B cell (primary cell): ENCODE results near the gene C10orf105. TPM values are rescaled to one million over a fixed set of nuclear protein-coding genes. Genes with fewer than 3 reads are reported as not detected.
A peak's percentile ranks its signal among the peaks of the same experiment; 100 is the strongest.

Experiments used
- ATAC-seq: fragments of 200-7000 bp; cut with Tn5 transposase; one replicate; pipeline ENCODE4 v1.10.0; 2021; ENCODE audit warnings: low read depth, mild to moderate bottlenecking, moderate number of reproducible peaks, moderate library complexity
- CTCF ChIA-PET: fragments of 350-600 bp; sonication (Branson Sonifier 250); formaldehyde crosslinking; loops from one replicate; lab custom pipeline; 2021; ENCODE audit warnings: antibody characterized with exemption, inconsistent platforms; lab: Charles Lee
- POLR2A ChIA-PET: fragments of 350-600 bp; sonication (Branson Sonifier 250); formaldehyde crosslinking; loops from one replicate; lab custom pipeline; 2021; ENCODE audit warnings: antibody characterized with exemption; lab: Charles Lee
- DNase-seq: peaks from one replicate; pipeline ENCODE4 v3.0.0; 2013
- H2AFZ ChIP-seq: 2 replicates; pipeline ENCODE4 v1.6.1; 2012; ENCODE audit warnings: mild to moderate bottlenecking, low read depth, low read length; ENCODE audit not compliant: insufficient read depth, poor library complexity, severe bottlenecking
- H3K27ac ChIP-seq, 2 donors: 1 replicate in 1 of 2; 2 replicates in 1 of 2; pipeline ENCODE4 v1.5.1; 2012 to 2013; ENCODE audit warnings: low read length in 2 of 2, mild to moderate bottlenecking in 2 of 2, moderate library complexity in 1 of 2
- H3K27me3 ChIP-seq, 4 experiments: fragments of 200-600 bp in 1 of 4; sonication (generic) in 1 of 4; replicated peaks in 1 of 4; 1 replicate in 2 of 4; 2 replicates in 2 of 4; pipeline versions ENCODE4 v1.6.1 to v1.7.0; 2013 to 2016; ENCODE audit warnings: low read length in 3 of 4, mild to moderate bottlenecking in 2 of 4, mixed read lengths in 1 of 4, moderate library complexity in 1 of 4; ENCODE audit not compliant: insufficient read depth in 4 of 4, control insufficient read depth in 3 of 4; ENCODE audit errors: control extremely low read depth in 1 of 4
- H3K36me3 ChIP-seq, 2 experiments: replicated peaks in 1 of 2; 1 replicate in 1 of 2; 2 replicates in 1 of 2; pipeline versions ENCODE4 v1.6.1 to v1.7.1; 2013; ENCODE audit warnings: low read length in 1 of 2; ENCODE audit not compliant: insufficient read depth in 2 of 2, control insufficient read depth in 1 of 2; ENCODE audit errors: control extremely low read depth in 1 of 2, extremely low read depth in 1 of 2
- H3K4me1 ChIP-seq, 2 donors: fragments of 200-600 bp in 1 of 2; sonication (generic) in 1 of 2; 1 replicate in 1 of 2; 2 replicates in 1 of 2; pipeline versions ENCODE4 v1.5.1 to v1.6.1; 2013 to 2017; ENCODE audit warnings: low read length in 2 of 2; ENCODE audit not compliant: control insufficient read depth in 2 of 2, insufficient read depth in 2 of 2
- H3K4me2 ChIP-seq: replicated peaks from 2 replicates; pipeline ENCODE3; 2012; ENCODE audit warnings: mild to moderate bottlenecking, low read depth, low read length; ENCODE audit not compliant: poor library complexity, severe bottlenecking
- H3K4me3 ChIP-seq, 5 experiments: fragments of 200-600 bp in 1 of 5; sonication (generic) in 1 of 5; 1 replicate in 3 of 5; 2 replicates in 2 of 5; pipeline versions ENCODE4 v1.5.1 to v1.7.0; 2011 to 2016; ENCODE audit warnings: low read length in 4 of 5, mild to moderate bottlenecking in 4 of 5, low read depth in 2 of 5, control low read depth in 1 of 5, moderate library complexity in 1 of 5; ENCODE audit not compliant: insufficient read depth in 1 of 5; ENCODE audit errors: control extremely low read depth in 1 of 5, extremely low read depth in 1 of 5
- H3K79me2 ChIP-seq: fragments of 200-600 bp; sonication (generic); one replicate; pipeline ENCODE4 v1.6.0; 2016; ENCODE audit warnings: low read length; ENCODE audit not compliant: control insufficient read depth, insufficient read depth
- H3K9ac ChIP-seq: fragments of 200-600 bp; sonication (generic); 2 replicates; pipeline ENCODE4 v1.6.1; 2017; ENCODE audit warnings: mild to moderate bottlenecking, low read length, moderate library complexity
- H3K9me3 ChIP-seq, 3 donors: one replicate each; pipeline versions ENCODE4 v1.6.1 to v1.7.1; 2013; ENCODE audit warnings: low read length in 2 of 3; ENCODE audit not compliant: control insufficient read depth in 2 of 3, insufficient read depth in 1 of 3; ENCODE audit errors: control extremely low read depth in 1 of 3
- H4K20me1 ChIP-seq: 2 replicates; pipeline ENCODE4 v1.6.0; 2012; ENCODE audit warnings: mild to moderate bottlenecking, low read length; ENCODE audit not compliant: insufficient read depth, control insufficient read depth, poor library complexity, severe bottlenecking
- H3K27ac Mint-ChIP-seq: one replicate; pipeline ENCODE4 v1.8.0; 2021; ENCODE audit warnings: mixed read lengths
- H3K27me3 Mint-ChIP-seq: one replicate; pipeline ENCODE4 v1.8.0; 2021; ENCODE audit warnings: mixed read lengths
- H3K4me1 Mint-ChIP-seq: one replicate; pipeline ENCODE4 v1.8.0; 2021; ENCODE audit warnings: mixed read lengths
- H3K4me3 Mint-ChIP-seq: one replicate; pipeline ENCODE4 v1.8.0; 2021; ENCODE audit warnings: mixed read lengths
- H3K9me3 Mint-ChIP-seq: one replicate; pipeline ENCODE4 v1.8.0; 2022; ENCODE audit warnings: mixed read lengths; ENCODE audit not compliant: insufficient read depth
- CTCF ChIP-seq: fragments of 200-600 bp; IDR thresholded peaks from one replicate; pipeline ENCODE4 v1.8.0; 2022; ENCODE audit warnings: antibody characterized with exemption, mild to moderate bottlenecking
- EZH2 ChIP-seq: IDR thresholded peaks from 2 replicates; pipeline ENCODE4 v1.6.1; 2012; ENCODE audit warnings: borderline replicate concordance, low read depth, mild to moderate bottlenecking, moderate library complexity, low read length; ENCODE audit not compliant: insufficient read depth, poor library complexity, severe bottlenecking
- WGBS: methylation state at CpG from one replicate; pipeline ENCODE4 v1.1.5; 2013; ENCODE audit warnings: missing lambda C conversion rate; ENCODE audit not compliant: insufficient coverage; 5-methylcytosine and 5-hydroxymethylcytosine counted together
- intact Hi-C: fragments of 100-400 bp; cut with micrococcal nuclease; formaldehyde crosslinking; loops from one replicate; pipeline ENCODE4 v1.10.0; 2022
- polyA plus RNA-seq: library from polyadenylated mRNA; depleted of rRNA; stranded (reverse); fragments of >200 nt; gene quantifications from 2 replicates; pipeline ENCODE4 v1.2.3, GENCODE V29; 2012
- total RNA-seq, 2 donors: library from RNA; stranded (reverse); fragments of 120-200 nt in 1 of 2; gene quantifications; 1 replicate in 1 of 2; 2 replicates in 1 of 2; pipeline versions ENCODE4 v1.2.3 to v1.2.4, GENCODE V29; 2013 to 2022

Gene C10orf105
- total and polyA plus RNA-seq, 2 donors (not counting 1 experiment from before 2014, with no cell fraction given) = 0.03 TPM; not detected in 1

GRCh38 chr10:71727105-71727737, 7.6 kb upstream of the C10orf105 start:
- Histone ChIP-seq H3K36me3 (no peaks in the 10 kb centered on the region), H2AFZ (peak overlapping the region; percentile 47), H3K9ac (peak overlapping the region; percentile 30), H3K4me3 (peak overlapping the region in 3 of 5 experiments; percentile 13 to 36 (median 22)), H3K4me2 (peak overlapping the region; percentile 81), H3K27ac (peak overlapping the region; percentile 75 to 78), H3K79me2 (no peaks in the 10 kb centered on the region), H3K9me3 (peaks cover 0 to 7% (median 0%) of the 10 kb centered on the region in 3 donors), H3K4me1 (peaks cover 40 to 68% of the 10 kb centered on the region in 2 donors), H4K20me1 (no peaks in the 10 kb centered on the region), H3K27me3 (no peaks in the 10 kb centered on the region)
- no peak for DNase-seq
- Mint-ChIP-seq H3K4me1 (peaks cover 47% of the 10 kb centered on the region), H3K9me3 (no peaks in the 10 kb centered on the region), H3K27me3 (no peaks in the 10 kb centered on the region), H3K27ac (peak overlapping the region; percentile 92), H3K4me3 (peak overlapping the region; percentile 83)
- no peak for TF ChIP-seq CTCF
- no peak for TF ChIP-seq EZH2
- ATAC-seq = peak; percentile 58
- POLR2A ChIA-PET = interaction anchor here (0.6 to 3.0 kb wide), 6 partner anchors 16 to 128 kb away, joined by 3 to 15 read pairs (median 4); partner anchors contain the start of gene VSIR
- CTCF ChIA-PET = interaction anchor here (1.0 to 6.1 kb wide), 12 partner anchors 10 to 87 kb away, joined by 3 to 36 read pairs (median 5); partner anchors contain the start of gene VSIR
- intact Hi-C loops = loop anchor here (1.0 kb wide), 3 partner anchors 8 to 42 kb away; no protein-coding TSS in a partner anchor
- WGBS = 15% methylated on average over 10 of the region's 12 CpGs
